Ammon's horn (tissue), 1 donor: ENCODE measurements around the gene TRMT6.

Experiments
- DNase-seq: peaks from one replicate; pipeline ENCODE4 v3.0.0-alpha.2; 2016; ENCODE audit warnings: low spot score

Gene TRMT6

GRCh38 chr20:5949943-5950270 lies 426 bp downstream of the TRMT6 start:
- DNase-seq, result no peak

DNA sequence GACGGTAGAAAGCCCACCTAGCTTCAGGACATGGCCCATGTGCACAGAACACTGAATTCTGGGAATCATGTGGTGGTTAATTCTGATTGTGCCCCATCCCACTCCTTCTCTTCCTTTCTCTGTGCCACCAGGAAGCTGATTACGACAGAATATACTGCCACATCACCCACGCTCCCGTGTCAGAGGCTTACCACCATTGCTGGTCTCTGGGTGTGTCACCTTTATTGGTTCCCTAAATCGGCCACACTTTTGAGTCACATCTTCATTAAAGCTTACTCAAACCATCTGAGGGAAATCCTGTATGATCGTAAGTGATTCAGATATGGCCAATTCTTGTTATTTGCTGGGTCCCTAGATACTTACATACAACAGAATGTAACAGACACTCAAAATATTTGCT lies 3.1 kb downstream of the TRMT6 start:
- DNase-seq, result no peak

DNA sequence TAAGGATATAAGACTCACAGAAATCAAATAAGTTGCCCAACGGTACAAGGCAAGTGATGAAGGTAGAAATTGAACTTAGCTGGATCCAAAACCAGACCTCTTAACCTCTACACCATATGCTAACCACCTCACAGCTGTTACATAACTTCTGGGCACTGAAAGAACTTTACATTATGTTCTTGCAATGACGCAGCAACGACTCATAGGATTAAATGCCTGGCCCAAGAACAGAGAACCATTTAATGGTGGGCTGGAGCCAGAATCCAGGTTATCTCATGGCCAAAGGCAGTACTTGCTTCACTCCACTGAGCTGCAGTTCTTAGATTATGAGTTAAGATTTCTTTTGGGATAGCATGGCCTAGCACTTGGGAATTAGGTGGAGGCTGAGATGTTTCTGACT lies 4.4 kb downstream of the TRMT6 start:
- DNase-seq, result no peak

GRCh38 chr20:5938456-5939029 lies 11.8 kb downstream of the TRMT6 start:
- DNase-seq, result no peak

DNA sequence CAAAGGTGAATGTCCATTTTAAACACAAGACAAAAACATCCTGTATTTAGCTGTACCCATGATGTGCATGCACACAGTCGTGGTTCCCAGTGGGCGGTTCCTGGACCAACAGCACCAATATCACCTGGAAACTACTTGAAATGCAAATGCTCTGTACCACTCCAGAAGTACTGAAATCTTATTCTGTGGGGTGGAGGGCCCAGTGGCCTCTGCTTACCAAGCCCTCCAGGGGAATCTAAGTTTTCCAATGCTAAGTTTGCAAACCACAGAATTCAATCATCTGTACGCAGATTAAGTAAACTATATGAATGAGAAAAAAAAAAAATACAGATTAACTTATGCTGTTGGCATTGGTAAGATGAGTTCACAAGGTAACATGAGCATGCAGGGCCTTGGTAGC lies 14.1 kb downstream of the TRMT6 start:
- DNase-seq, result no peak

DNA sequence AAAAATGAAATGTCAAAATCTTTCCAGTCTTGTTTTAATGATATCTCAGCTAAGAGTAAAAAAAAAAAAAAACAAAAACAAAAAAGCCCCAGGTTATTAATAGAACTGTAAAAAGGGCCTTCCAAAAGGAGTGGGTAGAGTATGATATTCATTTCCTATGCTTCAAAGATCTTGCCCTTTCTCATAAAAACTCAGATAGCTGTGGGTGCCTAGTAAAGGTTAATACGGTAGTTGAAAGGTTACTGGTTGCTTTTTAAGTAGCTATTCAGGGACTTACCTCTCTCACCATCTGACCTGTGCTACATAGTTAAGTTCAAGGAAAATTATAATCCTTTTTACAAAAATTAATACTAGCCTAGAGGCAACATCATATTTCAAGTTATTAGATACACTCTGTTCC lies 14.9 kb downstream of the TRMT6 start:
- DNase-seq, result no peak

DNA sequence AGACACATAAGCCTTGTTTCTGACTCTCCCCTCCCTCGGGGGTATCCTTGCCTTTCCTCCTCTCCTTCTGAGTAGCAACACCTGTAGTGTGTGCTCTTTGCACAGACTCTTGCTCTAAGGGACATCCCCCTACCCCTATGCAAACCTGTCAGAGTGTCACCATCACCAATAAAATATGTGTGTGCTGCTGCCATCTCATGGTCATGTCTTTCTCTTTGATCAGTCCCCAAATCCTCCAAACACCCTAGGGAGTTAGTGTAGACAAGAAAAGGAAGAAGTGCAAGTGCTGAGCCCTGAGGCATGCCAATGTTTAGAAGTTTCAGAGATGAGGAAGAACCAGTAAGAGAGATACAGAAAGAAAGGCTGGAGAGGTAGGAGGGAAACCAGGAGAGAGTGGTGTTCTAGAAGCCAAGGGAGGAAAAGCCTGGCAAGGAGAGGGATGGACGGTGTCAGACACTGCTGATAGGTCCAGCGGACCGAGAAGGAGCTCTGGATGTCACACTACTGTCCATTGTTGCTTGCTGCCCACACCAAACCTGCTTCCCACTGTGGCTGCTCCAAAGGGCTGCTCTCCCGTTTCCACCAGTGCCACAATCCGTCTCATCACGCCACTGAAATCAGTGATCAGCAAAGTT lies 16.4 kb downstream of the TRMT6 start:
- DNase-seq, result peak; percentile 52

DNA sequence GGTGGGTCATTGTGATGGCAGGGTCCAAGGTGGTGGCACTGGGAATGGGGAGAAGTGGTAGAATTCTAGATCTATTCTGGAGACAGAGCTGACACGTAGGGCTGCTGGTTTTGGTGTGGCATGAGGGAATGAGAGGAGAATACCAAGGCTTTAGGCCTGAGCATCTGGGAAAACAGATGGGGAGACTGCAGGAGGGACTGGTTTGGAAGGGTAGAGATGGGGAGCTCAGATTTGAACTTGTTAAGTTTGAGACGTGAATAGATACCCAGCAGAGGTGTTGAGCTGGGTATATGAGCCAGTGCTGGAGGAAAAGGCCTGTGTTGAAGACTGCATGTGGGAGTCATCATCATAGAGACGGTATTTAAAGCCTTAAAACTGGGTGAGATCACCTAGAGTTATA lies 17.5 kb downstream of the TRMT6 start:
- DNase-seq, result no peak

GRCh38 chr20:5931411-5931810 lies 18.9 kb downstream of the TRMT6 start:
- no peak for DNase-seq

GRCh38 chr20:5928836-5929715 lies 21.3 kb downstream of the TRMT6 start:
- DNase-seq, result no peak

DNA sequence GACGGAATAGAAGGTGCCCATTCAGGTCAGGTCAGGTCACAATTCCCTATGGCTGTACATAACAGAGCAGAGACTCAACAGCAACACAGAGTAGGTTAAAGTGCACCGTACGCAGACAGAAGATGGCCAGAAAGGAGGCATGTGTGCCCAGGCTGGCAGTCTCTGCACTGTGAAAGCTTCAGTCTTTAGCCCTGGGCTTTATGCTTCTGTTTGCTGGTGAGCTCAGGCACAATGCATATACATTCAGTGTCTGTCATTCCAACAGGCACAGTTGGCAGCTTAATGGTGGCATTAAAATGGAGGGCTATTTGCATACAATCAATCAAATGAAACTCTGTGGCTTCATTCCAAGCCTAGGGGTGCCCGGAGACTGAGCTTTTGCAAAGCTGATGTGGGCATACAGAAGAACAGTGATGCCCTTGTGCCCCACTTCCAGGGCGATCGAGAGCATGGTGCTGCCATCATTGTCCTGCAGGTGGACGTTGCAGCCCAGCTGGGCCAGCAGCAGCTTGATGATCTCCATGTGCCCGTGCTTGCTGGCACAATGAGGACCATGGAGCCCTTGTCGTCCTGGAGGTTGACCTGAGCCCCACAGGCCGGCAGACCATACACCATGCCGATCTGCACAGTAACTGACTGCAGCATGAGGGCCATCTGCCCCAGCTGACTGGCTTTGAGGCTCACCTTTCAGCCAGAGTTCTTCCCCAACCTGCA lies 22.4 kb downstream of the TRMT6 start:
- no peak for DNase-seq

GRCh38 chr20:5925551-5925950 lies 24.8 kb downstream of the TRMT6 start:
- DNase-seq, result no peak

DNA sequence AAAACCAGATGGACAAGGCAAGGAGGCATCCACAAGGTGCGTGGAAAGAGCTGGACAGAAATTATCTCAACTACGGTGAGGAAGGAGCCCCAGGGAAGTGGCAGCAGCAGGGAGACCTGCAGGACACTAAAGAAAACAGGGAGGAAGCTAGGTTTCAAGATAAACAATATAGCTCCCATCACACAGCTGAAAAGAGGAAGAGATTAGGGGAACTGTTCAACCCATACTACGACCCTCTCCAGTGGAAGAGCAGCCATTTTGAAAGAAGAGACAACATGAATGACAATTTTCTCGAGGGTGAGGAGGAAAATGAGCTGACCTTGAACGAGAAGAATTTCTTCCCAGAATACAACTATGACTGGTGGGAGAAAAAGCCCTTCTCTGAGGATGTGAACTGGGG lies 26.8 kb downstream of the TRMT6 start:
- DNase-seq, result no peak

- no peak for DNase-seq
Observed at GRCh38 chr20:5920581-5920980, 29.8 kb downstream of the TRMT6 start.

GRCh38 chr20:5919626-5920544 lies 30.4 kb downstream of the TRMT6 start:
- DNase-seq, result peak; percentile 28

- DNase-seq, result no peak
Observed at GRCh38 chr20:5918856-5919625, 31.3 kb downstream of the TRMT6 start.

GRCh38 chr20:5914859-5915258 lies 35.5 kb downstream of the TRMT6 start:
- no peak for DNase-seq

- no peak for DNase-seq
Observed at GRCh38 chr20:5913166-5913565, 37.2 kb downstream of the TRMT6 start.

DNA sequence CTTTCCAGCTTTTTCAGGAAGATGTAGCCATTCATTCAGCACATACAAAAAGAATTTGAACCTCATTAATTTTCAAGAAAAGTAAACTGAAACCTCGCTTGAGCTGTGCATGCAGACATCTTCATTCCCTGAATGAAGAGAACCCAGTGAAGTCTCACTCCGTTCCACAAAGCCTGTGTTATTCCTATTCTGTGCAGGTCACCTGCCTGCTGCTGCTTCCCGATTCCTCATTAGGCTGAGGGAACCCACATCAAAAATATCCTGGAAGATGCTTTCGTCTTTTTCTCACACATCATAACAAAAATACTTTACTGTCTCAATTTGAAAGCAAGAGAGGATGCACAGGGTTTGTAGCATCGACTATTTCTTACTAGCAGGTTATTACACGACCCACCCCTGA lies 40.1 kb downstream of the TRMT6 start:
- DNase-seq, result no peak

DNA sequence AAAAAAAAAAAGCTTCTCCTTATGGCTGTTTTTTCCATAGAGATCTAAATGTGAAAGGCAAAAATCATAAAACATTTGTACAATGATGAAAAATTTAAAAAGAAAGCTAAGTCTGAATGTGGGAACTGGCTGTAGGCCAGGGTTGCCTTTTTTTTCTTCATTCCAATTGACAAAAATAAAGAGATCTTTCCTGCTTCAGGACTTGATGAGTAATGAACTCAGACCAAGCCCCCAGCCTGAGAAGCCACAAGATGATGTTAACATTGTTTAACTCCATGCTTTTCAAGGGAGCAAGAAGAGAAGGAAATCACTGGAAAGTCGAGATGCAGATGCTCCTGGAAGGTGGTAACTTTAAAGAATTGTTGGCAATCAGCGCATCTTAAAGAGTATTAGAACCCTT lies 41.4 kb downstream of the TRMT6 start:
- DNase-seq, result no peak

- DNase-seq, result no peak
Observed at GRCh38 chr20:5900908-5901307, 49.4 kb downstream of the TRMT6 start.
